ENCODE measurements around the gene RNF7.

- TF ChIP-seq CTCF (IDR thresholded peaks at IDR 0.05) (no peak), POLR2A (IDR thresholded peaks at IDR 0.05) (no peak)
Measured at GRCh38 chr3:141789281-141789680, 51.2 kb downstream of the RNF7 start.
